BLaER1 (cell line): ENCODE measurements around the gene CBX7.
"Not testable (repeated sequence)": the region's sequence is repeated elsewhere in the genome, so short reads cannot be mapped to it uniquely, and the experiment has no call there.

Experiments
- H3K27ac ChIP-seq: shearing (Covaris generic); formaldehyde crosslinking; 2 replicates; pipeline ENCODE4 v1.8.1; 2022
- H3K27me3 ChIP-seq: shearing (Covaris generic); formaldehyde crosslinking; 2 replicates; pipeline ENCODE4 v1.8.1; 2022
- H3K36me3 ChIP-seq: shearing (Covaris generic); formaldehyde crosslinking; 2 replicates; pipeline ENCODE4 v1.8.1; 2022
- H3K4me1 ChIP-seq: shearing (Covaris generic); formaldehyde crosslinking; 2 replicates; pipeline ENCODE4 v1.8.1; 2022
- H3K4me2 ChIP-seq: shearing (Covaris generic); formaldehyde crosslinking; 2 replicates; pipeline ENCODE4 v1.8.1; 2022
- H3K4me3 ChIP-seq: shearing (Covaris generic); formaldehyde crosslinking; 2 replicates; pipeline ENCODE4 v1.8.1; 2022
- H3K9ac ChIP-seq: shearing (Covaris generic); formaldehyde crosslinking; 2 replicates; pipeline ENCODE4 v1.8.1; 2022
- H3K9me3 ChIP-seq: shearing (Covaris generic); formaldehyde crosslinking; 2 replicates; pipeline ENCODE4 v1.8.1; 2022
- H4K20me1 ChIP-seq: shearing (Covaris generic); formaldehyde crosslinking; 2 replicates; pipeline ENCODE4 v1.8.1; 2022
- Cebpa-rat ChIP-seq: shearing (Covaris generic); IDR thresholded peaks from 2 replicates; pipeline ENCODE4 v1.8.1; 2022

CBX7 gene

GRCh38 chr22:39174498-39175352, 22.2 kb upstream of the CBX7 start:
- no peak overlapping the region for H3K4me3 ChIP-seq

GRCh38 chr22:39173787-39174497, 21.5 kb upstream of the CBX7 start:
- H3K27ac ChIP-seq = no peak overlapping the region
- H3K27me3 ChIP-seq = no peaks in the 10 kb centered on the region
- no peaks in the 10 kb centered on the region for H3K36me3 ChIP-seq
- H3K9me3 ChIP-seq = no peaks in the 10 kb centered on the region
- H3K4me2 ChIP-seq = peak overlapping the region; percentile 75
- H3K4me1 ChIP-seq = peaks cover 30% of the 10 kb centered on the region
- no peaks in the 10 kb centered on the region for H4K20me1 ChIP-seq
- H3K4me3 ChIP-seq = no peak overlapping the region
- no peak for TF ChIP-seq Cebpa-rat
- 0 out of 2 replicates have a peak overlapping the region, but pooled peaks have one; percentile 12 for H3K9ac ChIP-seq

More at GRCh38 chr22:39174498-39175352, 22.2 kb upstream of the CBX7 start:
- TF ChIP-seq Cebpa-rat = no peak
- no peaks in the 10 kb centered on the region for H3K36me3 ChIP-seq
- no peak overlapping the region for H3K27ac ChIP-seq
- peak overlapping the region; percentile 75 for H3K4me2 ChIP-seq
- H3K4me1 ChIP-seq = peaks cover 30% of the 10 kb centered on the region
- H3K9me3 ChIP-seq = no peaks in the 10 kb centered on the region
- no peaks in the 10 kb centered on the region for H4K20me1 ChIP-seq
- H3K27me3 ChIP-seq = no peaks in the 10 kb centered on the region
- H3K9ac ChIP-seq = 0 out of 2 replicates have a peak overlapping the region, but pooled peaks have one; percentile 12

- no peaks in the 10 kb centered on the region for H3K9me3 ChIP-seq
- TF ChIP-seq Cebpa-rat = no peak
- no peaks in the 10 kb centered on the region for H3K27me3 ChIP-seq
- no peak overlapping the region for H3K4me3 ChIP-seq
- H3K27ac ChIP-seq = no peak overlapping the region
- peaks cover 30% of the 10 kb centered on the region for H3K4me1 ChIP-seq
- peak overlapping the region; percentile 75; the same call in 1 of the 2 replicates for H3K4me2 ChIP-seq
- H3K36me3 ChIP-seq = no peaks in the 10 kb centered on the region
- H4K20me1 ChIP-seq = no peaks in the 10 kb centered on the region
- no peak overlapping the region for H3K9ac ChIP-seq
These were observed 20.7 kb upstream of the CBX7 start for GRCh38 chr22:39173050-39173706.

GRCh38 chr22:39172265-39173049, 20.0 kb upstream of the CBX7 start:
- not testable (repeated sequence) for H3K27ac ChIP-seq, H3K36me3 ChIP-seq, H3K4me3 ChIP-seq, H3K4me2 ChIP-seq, H3K27me3 ChIP-seq, H4K20me1 ChIP-seq, H3K9ac ChIP-seq, H3K9me3 ChIP-seq
- H3K4me1 ChIP-seq = peaks cover 30% of the 10 kb centered on the region

- Histone ChIP-seq H3K9ac (no peak overlapping the region), H3K36me3 (no peaks in the 10 kb centered on the region)
These were observed 19.3 kb upstream of the CBX7 start for GRCh38 chr22:39171623-39172264.

GRCh38 chr22:39170825-39171622, 18.5 kb upstream of the CBX7 start:
- no peak for TF ChIP-seq Cebpa-rat
- Histone ChIP-seq H3K4me1 (peaks cover 30% of the 10 kb centered on the region), H3K9ac (no peak overlapping the region), H3K27ac (no peak overlapping the region), H3K4me3 (no peak overlapping the region), H4K20me1 (no peaks in the 10 kb centered on the region), H3K4me2 (peak overlapping the region; percentile 64), H3K27me3 (no peaks in the 10 kb centered on the region), H3K9me3 (no peaks in the 10 kb centered on the region), H3K36me3 (no peaks in the 10 kb centered on the region)

More at GRCh38 chr22:39171623-39172264, 19.3 kb upstream of the CBX7 start:
- H4K20me1 ChIP-seq = no peaks in the 10 kb centered on the region
- H3K27ac ChIP-seq = no peak overlapping the region
- TF ChIP-seq Cebpa-rat = no peak
- no peaks in the 10 kb centered on the region for H3K9me3 ChIP-seq
- H3K4me1 ChIP-seq = peaks cover 30% of the 10 kb centered on the region
- H3K27me3 ChIP-seq = no peaks in the 10 kb centered on the region
- H3K4me3 ChIP-seq = no peak overlapping the region
- peak overlapping the region; percentile 64; the same call in 1 of the 2 replicates for H3K4me2 ChIP-seq

GRCh38 chr22:39169797-39170466, 17.5 kb upstream of the CBX7 start:
- no peaks in the 10 kb centered on the region for H3K9me3 ChIP-seq
- no peaks in the 10 kb centered on the region for H3K27me3 ChIP-seq
- H3K9ac ChIP-seq = no peak overlapping the region
- no peak overlapping the region for H3K4me2 ChIP-seq
- peaks cover 27% of the 10 kb centered on the region for H3K4me1 ChIP-seq
- H3K36me3 ChIP-seq = no peaks in the 10 kb centered on the region
- H3K4me3 ChIP-seq = no peak overlapping the region
- no peak for TF ChIP-seq Cebpa-rat
- no peaks in the 10 kb centered on the region for H4K20me1 ChIP-seq
- H3K27ac ChIP-seq = no peak overlapping the region

GRCh38 chr22:39166547-39166946, 14.1 kb upstream of the CBX7 start:
- no peaks in the 10 kb centered on the region for H4K20me1 ChIP-seq
- peaks cover 9% of the 10 kb centered on the region for H3K4me1 ChIP-seq
- no peaks in the 10 kb centered on the region for H3K27me3 ChIP-seq
- no peak for TF ChIP-seq Cebpa-rat
- no peak overlapping the region for H3K27ac ChIP-seq
- no peaks in the 10 kb centered on the region for H3K9me3 ChIP-seq
- no peak overlapping the region for H3K4me3 ChIP-seq
- H3K9ac ChIP-seq = no peak overlapping the region
- no peaks in the 10 kb centered on the region for H3K36me3 ChIP-seq
- no peak overlapping the region for H3K4me2 ChIP-seq

- Histone ChIP-seq H3K4me1 (peaks cover 19% of the 10 kb centered on the region), H3K27me3 (peaks cover 35% of the 10 kb centered on the region)
- not testable (repeated sequence) for H3K4me3 ChIP-seq, H3K9ac ChIP-seq, H4K20me1 ChIP-seq, H3K27ac ChIP-seq, H3K9me3 ChIP-seq, H3K4me2 ChIP-seq, H3K36me3 ChIP-seq
These were observed 3.6 kb upstream of the CBX7 start for GRCh38 chr22:39156093-39156492.
